MM.1S (cell line): ENCODE measurements around the gene PPM1F.
"Not testable (repeated sequence)": the region's sequence is repeated elsewhere in the genome, so short reads cannot be mapped to it uniquely, and the experiment has no call there.

Source experiments
- DNase-seq: peaks from one replicate; pipeline ENCODE4 v3.0.0-alpha.2; 2015
- H2AFZ ChIP-seq: fragments of 300-600 bp; sonication (generic); 2 replicates; pipeline ENCODE4 v1.6.0; 2016; ENCODE audit warnings: antibody characterized with exemption, low read length
- H3F3A ChIP-seq: fragments of 300-600 bp; sonication (generic); 2 replicates; pipeline ENCODE4 v1.6.1; 2016; ENCODE audit warnings: mild to moderate bottlenecking, antibody characterized with exemption, low read length, moderate library complexity, mixed read lengths; ENCODE audit not compliant: insufficient read depth
- H3K27ac ChIP-seq: fragments of 300-600 bp; sonication (generic); 2 replicates; pipeline ENCODE4 v1.5.1; 2016; ENCODE audit warnings: mild to moderate bottlenecking, low read length
- H3K27me3 ChIP-seq: fragments of 300-600 bp; sonication (generic); replicated peaks from 2 replicates; pipeline ENCODE4 v1.6.0; 2016; ENCODE audit warnings: low read length; ENCODE audit not compliant: insufficient read depth
- H3K36me3 ChIP-seq: fragments of 300-600 bp; sonication (generic); replicated peaks from 2 replicates; pipeline ENCODE4 v1.6.1; 2016; ENCODE audit warnings: mild to moderate bottlenecking, low read length, mixed read lengths; ENCODE audit not compliant: insufficient read depth
- H3K4me1 ChIP-seq: fragments of 300-600 bp; sonication (generic); 2 replicates; pipeline ENCODE4 v1.6.1; 2016; ENCODE audit warnings: low read length, mixed read lengths
- H3K4me2 ChIP-seq: fragments of 300-600 bp; sonication (generic); 2 replicates; pipeline ENCODE4 v1.6.0; 2016; ENCODE audit warnings: low read depth, low read length
- H3K4me3 ChIP-seq: fragments of 300-600 bp; sonication (generic); 2 replicates; pipeline ENCODE4 v1.5.1; 2016; ENCODE audit warnings: low read length, mixed read lengths
- H3K79me2 ChIP-seq: fragments of 300-600 bp; sonication (generic); 2 replicates; pipeline ENCODE4 v1.6.1; 2016; ENCODE audit warnings: mixed run types, low read length, mixed read lengths
- H3K9ac ChIP-seq: fragments of 300-600 bp; sonication (generic); 2 replicates; pipeline ENCODE4 v1.6.1; 2016; ENCODE audit warnings: low read length, mixed read lengths
- H3K9me2 ChIP-seq: fragments of 300-600 bp; sonication (generic); replicated peaks from 2 replicates; pipeline ENCODE4 v1.6.1; 2016; ENCODE audit warnings: mild to moderate bottlenecking, low read length, mixed read lengths; ENCODE audit not compliant: insufficient read depth
- H3K9me3 ChIP-seq: fragments of 300-600 bp; sonication (generic); replicated peaks from 2 replicates; pipeline ENCODE4 v1.6.1; 2016; ENCODE audit warnings: mild to moderate bottlenecking, low read length, mixed read lengths; ENCODE audit not compliant: insufficient read depth
- H4K20me1 ChIP-seq: fragments of 300-600 bp; sonication (generic); 2 replicates; pipeline ENCODE4 v1.6.1; 2016; ENCODE audit warnings: mild to moderate bottlenecking, low read length, moderate library complexity, mixed read lengths; ENCODE audit not compliant: insufficient read depth
- CTCF ChIP-seq: fragments of 300-600 bp; sonication (generic); IDR thresholded peaks from 2 replicates; pipeline ENCODE4 v1.5.1; 2016; ENCODE audit warnings: antibody characterized with exemption, low read length, mixed read lengths
- EZH2 ChIP-seq: fragments of 300-600 bp; sonication (generic); optimal IDR thresholded peaks from 2 replicates; pipeline ENCODE3; 2017; ENCODE audit warnings: low read depth, mild to moderate bottlenecking, antibody characterized with exemption, low read length, mixed read lengths
- EZH2phosphoT487 ChIP-seq: fragments of 300-600 bp; sonication (generic); IDR thresholded peaks from 2 replicates; pipeline ENCODE4 v1.6.1; 2018; ENCODE audit warnings: antibody characterized with exemption, low read length

PPM1F gene

GRCh38 chr22:21941921-21942320, 10.7 kb downstream of the PPM1F start:
- Histone ChIP-seq H3K9ac (no peak overlapping the region), H3K79me2 (no peaks in the 10 kb centered on the region), H3K4me1 (peaks cover 5% of the 10 kb centered on the region; the same call in 1 of the 2 replicates), H2AFZ (no peak overlapping the region), H3K4me2 (no peak overlapping the region), H3K9me2 (no peaks in the 10 kb centered on the region), H3K4me3 (no peak overlapping the region), H3K9me3 (no peaks in the 10 kb centered on the region), H3K27ac (no peak overlapping the region), H4K20me1 (no peaks in the 10 kb centered on the region), H3K27me3 (no peaks in the 10 kb centered on the region), H3K36me3 (no peaks in the 10 kb centered on the region), H3F3A (no peaks in the 10 kb centered on the region)
- TF ChIP-seq EZH2phosphoT487 (no peak), CTCF (no peak), EZH2 (no peak)
- no peak for DNase-seq

- no peaks in the 10 kb centered on the region for H3K36me3 ChIP-seq
- TF ChIP-seq CTCF (no peak), EZH2phosphoT487 (no peak), EZH2 (no peak)
- no peaks in the 10 kb centered on the region for H3K9me2 ChIP-seq
- H3K9me3 ChIP-seq, result no peaks in the 10 kb centered on the region
- DNase-seq, result no peak
- no peak overlapping the region for H3K27ac ChIP-seq
- no peak overlapping the region for H3K4me2 ChIP-seq
- H3K4me3 ChIP-seq, result no peak overlapping the region
- H4K20me1 ChIP-seq, result no peaks in the 10 kb centered on the region
- H3F3A ChIP-seq, result no peaks in the 10 kb centered on the region
- H3K4me1 ChIP-seq, result peaks cover 5% of the 10 kb centered on the region; the same call in 1 of the 2 replicates
- H2AFZ ChIP-seq, result no peak overlapping the region
- H3K9ac ChIP-seq, result no peak overlapping the region
- H3K27me3 ChIP-seq, result no peaks in the 10 kb centered on the region
- H3K79me2 ChIP-seq, result no peaks in the 10 kb centered on the region
Measured at GRCh38 chr22:21940521-21940920, 12.1 kb downstream of the PPM1F start.

GRCh38 chr22:21939935-21940334, 12.7 kb downstream of the PPM1F start:
- H3K79me2 ChIP-seq, H3F3A ChIP-seq, DNase-seq, H3K9ac ChIP-seq, H3K4me3 ChIP-seq, H3K36me3 ChIP-seq, H4K20me1 ChIP-seq, H3K9me2 ChIP-seq, H3K4me1 ChIP-seq, H3K9me3 ChIP-seq, H2AFZ ChIP-seq, H3K4me2 ChIP-seq, H3K27ac ChIP-seq, H3K27me3 ChIP-seq: not testable (repeated sequence)

GRCh38 chr22:21939461-21939913, 13.2 kb downstream of the PPM1F start:
- Histone ChIP-seq H3K9ac (no peak overlapping the region), H3K4me3 (no peak overlapping the region), H3K36me3 (no peaks in the 10 kb centered on the region), H3F3A (no peaks in the 10 kb centered on the region), H3K9me3 (no peaks in the 10 kb centered on the region), H4K20me1 (no peaks in the 10 kb centered on the region), H3K27me3 (no peaks in the 10 kb centered on the region), H3K9me2 (no peaks in the 10 kb centered on the region), H2AFZ (no peak overlapping the region), H3K4me1 (peaks cover 5% of the 10 kb centered on the region; the same call in 1 of the 2 replicates), H3K27ac (no peak overlapping the region), H3K79me2 (no peaks in the 10 kb centered on the region), H3K4me2 (no peak overlapping the region)
- TF ChIP-seq EZH2, result no peak
- no peak for TF ChIP-seq EZH2phosphoT487
- TF ChIP-seq CTCF, result no peak
- DNase-seq, result no peak
